Epithelial cell of proximal tubule (primary cell): ENCODE results near the gene SMOC2. TPM values are rescaled to one million over a fixed set of nuclear protein-coding genes. Genes with fewer than 3 reads are reported as not detected.

Experiments
- DNase-seq: peaks from one replicate; pipeline ENCODE4 v3.0.0-alpha.2; 2011; ENCODE audit warnings: low read depth
- H3K4me3 ChIP-seq: 2 replicates; pipeline ENCODE4 v1.5.1; 2011; ENCODE audit warnings: low read depth, mild to moderate bottlenecking, low read length
- total RNA-seq: library from RNA; depleted of rRNA; stranded (reverse); fragments of >200 nt; gene quantifications from 2 replicates; pipeline ENCODE4 v1.2.3, GENCODE V29; 2015
- TF ChIP-seq, protein P1 (sequence below): conservative IDR thresholded peaks from 2 replicates; pipeline ENCODE4 v1.5.1; 2012; ENCODE audit warnings: low read depth, mild to moderate bottlenecking, low read length

SMOC2 gene
- total RNA-seq, 1 donor from 2014 or later: 0.35 TPM

DNA sequence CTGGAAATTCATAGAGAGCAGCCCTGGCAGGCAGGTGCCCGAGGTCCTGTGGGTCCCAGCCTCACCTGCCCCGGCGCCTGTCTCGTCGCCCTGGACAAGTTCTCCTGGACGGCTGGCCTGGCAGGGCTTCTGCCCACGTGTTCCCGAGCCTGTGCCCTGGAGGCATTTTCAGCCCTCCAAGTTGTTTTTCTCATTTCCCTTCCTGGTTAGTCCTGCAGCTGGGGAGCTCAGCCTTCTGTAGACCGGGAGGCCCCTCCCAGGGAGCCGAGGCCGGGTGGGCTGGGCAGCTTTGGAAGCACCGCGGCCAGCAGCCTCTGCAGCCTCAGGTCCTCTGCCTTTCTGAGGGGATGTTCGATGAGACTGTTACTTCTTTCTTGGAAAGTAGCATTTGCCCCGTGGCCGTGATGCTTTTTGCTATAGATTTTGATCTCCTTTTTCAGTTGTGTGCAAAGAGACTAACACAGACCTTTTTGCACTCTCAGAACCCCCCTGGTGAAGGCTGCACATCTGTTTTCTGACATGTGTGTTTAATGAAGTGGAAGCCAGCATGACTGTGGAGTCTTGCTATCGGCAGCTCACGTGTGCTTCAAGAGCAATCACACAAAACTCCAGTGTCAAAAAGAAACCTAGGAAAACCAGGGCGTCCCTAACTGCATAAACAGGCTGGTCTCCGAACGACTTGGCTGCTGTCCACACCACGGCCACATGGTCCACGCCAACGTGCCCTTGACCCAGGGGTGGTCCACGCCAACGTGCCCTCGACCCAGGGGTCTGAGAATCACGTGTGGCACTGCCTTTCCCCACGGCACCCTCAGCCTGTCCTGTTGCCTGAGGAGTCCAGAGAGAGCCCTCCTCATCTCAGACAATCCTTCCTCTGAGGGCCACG is 207.5 kb downstream of the SMOC2 start:
- TF ChIP-seq, protein P1, sequence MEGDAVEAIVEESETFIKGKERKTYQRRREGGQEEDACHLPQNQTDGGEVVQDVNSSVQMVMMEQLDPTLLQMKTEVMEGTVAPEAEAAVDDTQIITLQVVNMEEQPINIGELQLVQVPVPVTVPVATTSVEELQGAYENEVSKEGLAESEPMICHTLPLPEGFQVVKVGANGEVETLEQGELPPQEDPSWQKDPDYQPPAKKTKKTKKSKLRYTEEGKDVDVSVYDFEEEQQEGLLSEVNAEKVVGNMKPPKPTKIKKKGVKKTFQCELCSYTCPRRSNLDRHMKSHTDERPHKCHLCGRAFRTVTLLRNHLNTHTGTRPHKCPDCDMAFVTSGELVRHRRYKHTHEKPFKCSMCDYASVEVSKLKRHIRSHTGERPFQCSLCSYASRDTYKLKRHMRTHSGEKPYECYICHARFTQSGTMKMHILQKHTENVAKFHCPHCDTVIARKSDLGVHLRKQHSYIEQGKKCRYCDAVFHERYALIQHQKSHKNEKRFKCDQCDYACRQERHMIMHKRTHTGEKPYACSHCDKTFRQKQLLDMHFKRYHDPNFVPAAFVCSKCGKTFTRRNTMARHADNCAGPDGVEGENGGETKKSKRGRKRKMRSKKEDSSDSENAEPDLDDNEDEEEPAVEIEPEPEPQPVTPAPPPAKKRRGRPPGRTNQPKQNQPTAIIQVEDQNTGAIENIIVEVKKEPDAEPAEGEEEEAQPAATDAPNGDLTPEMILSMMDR: no peak
- no peak for DNase-seq
- H3K4me3 ChIP-seq: peak overlapping the region; percentile 14

DNA sequence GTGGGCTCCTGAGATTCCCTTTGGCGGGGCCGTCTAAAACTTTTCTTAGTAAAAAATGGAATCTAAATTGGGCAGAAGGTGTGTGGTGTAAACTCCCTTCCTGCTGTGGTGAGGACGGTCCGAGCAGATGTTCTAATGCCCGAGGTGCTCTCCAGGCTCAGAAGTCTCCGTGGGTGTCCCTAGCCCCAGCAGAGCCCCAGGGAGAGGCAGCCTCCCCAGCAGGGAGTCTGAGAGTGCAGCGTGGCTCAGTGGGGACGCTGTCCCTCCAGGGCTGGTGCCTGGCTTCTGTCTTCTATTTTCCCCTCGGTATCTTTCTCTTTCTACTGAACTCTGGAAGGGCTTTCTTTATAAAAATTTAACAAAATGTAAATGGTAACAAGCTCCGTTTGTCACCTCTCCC is 208.2 kb downstream of the SMOC2 start:
- DNase-seq: no peak
- H3K4me3 ChIP-seq: no peak overlapping the region
- TF ChIP-seq, protein P1: no peak

DNA sequence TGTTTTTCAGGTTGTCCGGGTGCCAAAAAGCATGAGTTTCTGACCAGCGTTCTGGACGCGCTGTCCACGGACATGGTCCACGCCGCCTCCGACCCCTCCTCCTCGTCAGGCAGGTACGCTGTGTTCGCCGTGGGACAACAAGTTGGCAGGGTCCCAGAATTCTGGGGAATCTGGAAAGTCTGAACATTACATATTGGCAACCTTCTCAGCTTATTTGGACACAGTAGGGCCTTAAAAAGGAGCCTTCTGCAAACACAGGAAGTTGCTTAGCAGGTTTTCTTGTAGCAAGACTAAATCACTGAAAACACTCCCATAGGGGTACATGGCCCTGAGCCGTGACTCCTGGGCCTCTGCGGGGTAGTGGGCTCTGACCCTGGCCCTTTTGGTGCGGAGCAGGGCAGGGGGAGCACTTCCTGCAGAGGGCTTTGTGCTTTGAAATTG is 209.7 kb downstream of the SMOC2 start:
- no peak for DNase-seq
- TF ChIP-seq, protein P1: no peak
- H3K4me3 ChIP-seq: no peak overlapping the region

DNA sequence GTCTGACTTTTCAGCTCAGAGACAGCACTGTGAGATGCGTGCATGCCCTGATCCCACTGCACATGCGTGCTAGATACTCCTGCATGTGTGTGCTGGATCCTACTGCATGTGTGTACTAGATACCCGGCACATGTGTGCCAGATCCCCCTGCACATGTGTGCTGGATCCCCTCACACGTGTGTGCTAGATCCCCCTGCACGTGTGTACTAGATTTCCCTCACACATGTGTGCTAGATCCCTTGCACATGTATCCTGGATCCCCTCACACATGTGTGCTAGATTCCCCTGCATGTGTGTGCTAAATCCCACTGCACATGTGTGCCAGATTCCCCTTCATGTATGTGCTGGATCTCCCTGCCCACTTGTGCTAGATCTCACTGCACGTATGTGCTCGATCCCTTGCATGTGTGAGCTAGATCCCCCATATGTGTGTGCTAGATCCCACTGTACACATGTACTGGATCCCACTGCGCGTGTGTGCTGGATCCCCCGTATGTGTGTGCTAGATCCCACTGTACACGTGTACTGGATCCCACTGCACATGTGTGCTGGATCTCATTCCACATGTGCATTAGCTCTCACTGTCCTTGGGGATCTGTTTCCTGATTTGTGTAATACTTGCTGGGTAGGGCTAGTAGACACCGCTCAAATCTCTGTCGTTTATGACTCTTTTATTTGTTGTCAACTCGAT is 214.6 kb downstream of the SMOC2 start:
- TF ChIP-seq, protein P1: no peak
- DNase-seq: no peak
- H3K4me3 ChIP-seq: no peak overlapping the region

DNA sequence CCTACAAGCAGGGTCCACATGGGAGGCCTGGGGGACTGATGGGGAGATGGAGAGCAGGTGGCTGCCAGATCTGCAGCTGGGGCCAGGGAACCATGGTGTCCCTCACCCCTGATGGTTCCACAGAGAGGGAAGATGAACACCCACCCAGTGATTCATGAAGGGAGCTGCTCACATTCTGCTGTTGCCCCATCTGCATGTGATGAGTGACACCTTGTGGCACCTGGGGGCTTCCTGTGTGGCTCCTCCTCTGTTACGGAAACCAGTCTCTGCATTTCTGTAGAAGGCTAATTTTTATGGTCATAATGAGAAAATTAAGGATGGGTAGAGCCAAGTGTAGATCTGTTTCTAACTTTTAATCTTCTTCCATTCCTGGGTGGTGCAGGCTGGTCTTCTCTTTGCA is 217.1 kb downstream of the SMOC2 start:
- no peak overlapping the region for H3K4me3 ChIP-seq
- TF ChIP-seq, protein P1: peak; percentile 11
- DNase-seq: no peak

DNA sequence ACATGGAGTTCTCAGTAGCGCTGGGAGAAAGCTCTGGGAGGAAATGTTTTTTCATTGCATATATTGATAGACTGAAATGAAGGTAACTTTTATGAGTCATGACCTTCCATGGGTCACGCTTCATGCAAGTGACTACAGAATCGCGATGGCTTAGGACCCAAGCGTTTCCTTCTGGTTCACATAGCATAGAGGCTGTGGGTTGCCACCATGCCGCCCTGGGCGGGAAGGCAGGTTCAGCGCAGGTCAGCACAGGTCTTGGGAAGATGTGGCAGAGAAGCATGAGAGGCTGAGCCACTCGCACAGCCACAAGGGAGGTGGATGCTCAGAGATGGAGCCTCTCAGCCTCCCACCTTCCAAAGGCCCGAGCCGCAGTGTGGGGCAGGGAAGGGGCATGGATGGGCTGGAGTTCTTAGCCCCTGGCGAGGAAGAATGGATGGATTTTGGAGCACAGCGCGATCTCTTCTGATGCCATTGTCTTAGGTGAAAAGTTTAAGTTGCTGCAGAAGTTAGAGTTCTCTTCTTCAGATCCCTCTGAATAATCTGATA is 219.5 kb downstream of the SMOC2 start:
- TF ChIP-seq, protein P1: no peak
- DNase-seq: no peak
- H3K4me3 ChIP-seq: no peak overlapping the region
